GM23338 (cell line): Measurements from ENCODE around the gene OSCAR. TPM values are rescaled to one million over a fixed set of nuclear protein-coding genes. Genes with fewer than 3 reads are reported as not detected.

Source experiments
- ATAC-seq: fragments of 200-7000 bp; cut with Tn5 transposase; 3 replicates; pipeline ENCODE4 v1.9.1; 2020
- DNase-seq: peaks from one replicate; pipeline ENCODE4 v3.0.0-alpha.2; 2015; ENCODE audit warnings: low spot score
- H2AFZ ChIP-seq: fragments of 200-600 bp; sonication (generic); 2 replicates; pipeline ENCODE4 v1.8.0; 2016; ENCODE audit warnings: antibody characterized with exemption, mild to moderate bottlenecking, moderate library complexity
- H3F3A ChIP-seq: fragments of 200-600 bp; sonication (generic); replicated peaks from 2 replicates; pipeline ENCODE4 v1.8.0; 2017; ENCODE audit warnings: antibody characterized with exemption, mixed run types, low read depth
- H3K27ac ChIP-seq: fragments of 200-600 bp; sonication (generic); 2 replicates; pipeline ENCODE4 v1.6.1; 2016; ENCODE audit warnings: low read depth
- H3K27me3 ChIP-seq: fragments of 200-600 bp; sonication (generic); 2 replicates; pipeline ENCODE4 v1.8.0; 2016; ENCODE audit warnings: mild to moderate bottlenecking, mixed run types, moderate library complexity; ENCODE audit not compliant: insufficient read depth
- H3K36me3 ChIP-seq: fragments of 200-600 bp; sonication (generic); 2 replicates; pipeline ENCODE4 v1.8.0; 2016; ENCODE audit warnings: mild to moderate bottlenecking; ENCODE audit not compliant: insufficient read depth
- H3K4me1 ChIP-seq: fragments of 200-600 bp; sonication (generic); 2 replicates; pipeline ENCODE4 v1.8.0; 2016; ENCODE audit warnings: mild to moderate bottlenecking, moderate library complexity; ENCODE audit not compliant: insufficient read depth
- H3K4me2 ChIP-seq: fragments of 200-600 bp; sonication (generic); 2 replicates; pipeline ENCODE4 v1.7.1; 2017; ENCODE audit warnings: mixed run types
- H3K4me3 ChIP-seq: fragments of 200-600 bp; sonication (generic); 2 replicates; pipeline ENCODE4 v1.6.1; 2016; ENCODE audit warnings: mixed run types
- H3K79me2 ChIP-seq: fragments of 200-600 bp; sonication (generic); replicated peaks from 2 replicates; pipeline ENCODE4 v1.8.0; 2017; ENCODE audit warnings: mild to moderate bottlenecking; ENCODE audit not compliant: insufficient read depth
- H3K9me2 ChIP-seq: fragments of 200-600 bp; sonication (generic); 2 replicates; pipeline ENCODE4 v1.8.0; 2017; ENCODE audit not compliant: insufficient read depth
- H4K20me1 ChIP-seq: fragments of 200-600 bp; sonication (generic); replicated peaks from 2 replicates; pipeline ENCODE4 v1.8.0; 2017; ENCODE audit warnings: mild to moderate bottlenecking; ENCODE audit not compliant: insufficient read depth
- H3K27ac Mint-ChIP-seq: 2 replicates; pipeline ENCODE4 v1.8.0; 2020; ENCODE audit warnings: inconsistent platforms, mild to moderate bottlenecking, moderate library complexity, mixed read lengths
- H3K27me3 Mint-ChIP-seq: 3 replicates; pipeline ENCODE4 v1.8.0; 2022; ENCODE audit warnings: low read depth, mild to moderate bottlenecking, moderate library complexity, mixed read lengths, inconsistent platforms; ENCODE audit not compliant: insufficient read depth, poor library complexity
- H3K36me3 Mint-ChIP-seq: 3 replicates; pipeline ENCODE4 v1.8.0; 2021; ENCODE audit warnings: low read depth, mild to moderate bottlenecking, inconsistent platforms, moderate library complexity, mixed read lengths
- H3K4me1 Mint-ChIP-seq: 3 replicates; pipeline ENCODE4 v1.8.0; 2020; ENCODE audit warnings: mild to moderate bottlenecking, inconsistent platforms, mixed read lengths
- H3K4me3 Mint-ChIP-seq: 3 replicates; pipeline ENCODE4 v1.8.0; 2021; ENCODE audit warnings: moderate library complexity, mild to moderate bottlenecking, inconsistent platforms, mixed read lengths
- H3K9me3 Mint-ChIP-seq: 3 replicates; pipeline ENCODE4 v1.8.0; 2020; ENCODE audit warnings: moderate library complexity, mild to moderate bottlenecking, inconsistent platforms, mixed read lengths
- CREB1 ChIP-seq: fragments of 250-450 bp; sonication (Bioruptor Pico); IDR thresholded peaks from 2 replicates; pipeline ENCODE4 v1.5.0; 2020; ENCODE audit warnings: low read depth, mild to moderate bottlenecking, moderate library complexity
- ETS1 ChIP-seq: IDR thresholded peaks from 2 replicates; pipeline ENCODE4 v1.6.1; 2016; ENCODE audit warnings: antibody characterized with exemption
- EZH2 ChIP-seq: fragments of 200-600 bp; sonication (generic); IDR thresholded peaks from one replicate; pipeline ENCODE4 v1.8.0; 2017; ENCODE audit warnings: antibody characterized with exemption, mild to moderate bottlenecking, low read depth; ENCODE audit not compliant: unreplicated experiment
- EZH2phosphoT487 ChIP-seq: fragments of 200-600 bp; sonication (generic); IDR thresholded peaks from one replicate; pipeline ENCODE4 v1.8.1; 2018; ENCODE audit warnings: antibody characterized with exemption; ENCODE audit not compliant: unreplicated experiment
- JUNB ChIP-seq: IDR thresholded peaks from one replicate; pipeline ENCODE4 v1.6.1; 2016; ENCODE audit warnings: antibody characterized with exemption; ENCODE audit not compliant: unreplicated experiment
- NANOG ChIP-seq: IDR thresholded peaks from 2 replicates; pipeline ENCODE4 v1.6.1; 2016; ENCODE audit warnings: antibody characterized with exemption, borderline replicate concordance
- POLR2AphosphoS5 ChIP-seq: IDR thresholded peaks from 2 replicates; pipeline ENCODE4 v1.6.1; 2016; ENCODE audit warnings: antibody characterized with exemption, low read depth
- REST ChIP-seq: IDR thresholded peaks from one replicate; pipeline ENCODE4 v1.6.1; 2018; ENCODE audit warnings: antibody characterized with exemption; ENCODE audit not compliant: unreplicated experiment
- STAT1 ChIP-seq: IDR thresholded peaks from one replicate; pipeline ENCODE4 v1.6.1; 2016; ENCODE audit warnings: antibody characterized with exemption; ENCODE audit not compliant: unreplicated experiment
- ZNF114 ChIP-seq: fragments of 250-450 bp; sonication (Bioruptor Pico); IDR thresholded peaks from 2 replicates; pipeline ENCODE4 v1.5.0; 2020; ENCODE audit warnings: mild to moderate bottlenecking, moderate library complexity
- ZNF331 ChIP-seq: fragments of 250-450 bp; sonication (Bioruptor Pico); IDR thresholded peaks from 2 replicates; pipeline ENCODE4 v1.5.0; 2020; ENCODE audit warnings: low read depth, mild to moderate bottlenecking, moderate library complexity
- polyA plus RNA-seq: library from polyadenylated mRNA; unstranded; fragments of >200 nt; fragmentation: Nextera tagmentation; extraction: Ambion mirVana; gene quantifications from 2 replicates; pipeline ENCODE4 v1.2.1, GENCODE V29; 2016
- total RNA-seq: library from RNA; depleted of rRNA; stranded (reverse); fragments of >200 nt; shearing (Covaris generic); gene quantifications from 2 replicates; pipeline ENCODE4 v1.2.3, GENCODE V29; 2014
- TF ChIP-seq, protein P1 (sequence below), 2 experiments: fragments of 200-600 bp in 1 of 2; sonication (generic) in 1 of 2; conservative IDR thresholded peaks; 2 replicates each; pipeline versions ENCODE4 v1.5.1 to v1.6.1; 2016 to 2017; ENCODE audit warnings: antibody characterized with exemption in 2 of 2, low read depth in 2 of 2, mild to moderate bottlenecking in 2 of 2, moderate library complexity in 1 of 2
- TF ChIP-seq, protein P2 (sequence below): fragments of 250-450 bp; sonication (Bioruptor Pico); IDR thresholded peaks from 2 replicates; pipeline ENCODE4 v1.5.0; 2020; ENCODE audit warnings: mild to moderate bottlenecking, moderate library complexity

OSCAR gene
- total and polyA plus RNA-seq, 2 experiments from 2014 or later, result 0.31 to 1.6 TPM

DNA sequence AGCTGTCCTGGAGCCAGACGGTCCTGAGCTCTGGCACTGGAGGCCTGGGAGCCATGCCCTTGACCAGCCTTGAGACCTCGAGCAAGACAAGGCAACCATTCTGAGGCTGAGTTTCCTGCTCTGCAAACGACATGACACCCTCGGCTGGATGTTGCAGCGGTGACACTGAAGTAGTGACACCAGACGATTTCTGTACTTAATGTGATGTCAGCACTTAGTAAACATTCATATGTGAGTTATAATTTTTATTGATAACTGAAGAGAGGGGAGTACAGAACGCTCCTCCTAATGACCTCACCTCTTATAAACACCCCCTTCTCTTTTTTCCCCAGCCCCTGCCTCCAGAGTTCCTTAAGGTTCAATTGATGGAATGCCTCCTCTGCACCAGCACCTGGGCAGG lies 7.9 kb upstream of the OSCAR start:
- Histone ChIP-seq H2AFZ (no peak overlapping the region), H3K4me1 (peaks cover 3% of the 10 kb centered on the region; the same call in 1 of the 2 replicates), H3K27me3 (no peaks in the 10 kb centered on the region), H3F3A (peaks cover 3% of the 10 kb centered on the region; the same call in 1 of the 2 replicates), H4K20me1 (peaks cover 19% of the 10 kb centered on the region), H3K9me2 (no peaks in the 10 kb centered on the region), H3K4me2 (no peak overlapping the region), H3K36me3 (peaks cover 12% of the 10 kb centered on the region), H3K79me2 (peaks cover 17% of the 10 kb centered on the region), H3K4me3 (no peak overlapping the region), H3K27ac (no peak overlapping the region)
- Mint-ChIP-seq H3K27me3 (peaks cover 12% of the 10 kb centered on the region), H3K4me1 (peaks cover 4% of the 10 kb centered on the region; the same call in 1 of the 3 replicates), H3K27ac (no peak overlapping the region), H3K4me3 (no peak overlapping the region), H3K9me3 (no peaks in the 10 kb centered on the region; the same call in 2 of the 3 replicates), H3K36me3 (peaks cover 62% of the 10 kb centered on the region)
- DNase-seq (no peak), ATAC-seq (no peak)
- TF ChIP-seq ZNF114 (CRISPR knock-in tag), result no peak
- no peak for TF ChIP-seq STAT1
- TF ChIP-seq, protein P1, sequence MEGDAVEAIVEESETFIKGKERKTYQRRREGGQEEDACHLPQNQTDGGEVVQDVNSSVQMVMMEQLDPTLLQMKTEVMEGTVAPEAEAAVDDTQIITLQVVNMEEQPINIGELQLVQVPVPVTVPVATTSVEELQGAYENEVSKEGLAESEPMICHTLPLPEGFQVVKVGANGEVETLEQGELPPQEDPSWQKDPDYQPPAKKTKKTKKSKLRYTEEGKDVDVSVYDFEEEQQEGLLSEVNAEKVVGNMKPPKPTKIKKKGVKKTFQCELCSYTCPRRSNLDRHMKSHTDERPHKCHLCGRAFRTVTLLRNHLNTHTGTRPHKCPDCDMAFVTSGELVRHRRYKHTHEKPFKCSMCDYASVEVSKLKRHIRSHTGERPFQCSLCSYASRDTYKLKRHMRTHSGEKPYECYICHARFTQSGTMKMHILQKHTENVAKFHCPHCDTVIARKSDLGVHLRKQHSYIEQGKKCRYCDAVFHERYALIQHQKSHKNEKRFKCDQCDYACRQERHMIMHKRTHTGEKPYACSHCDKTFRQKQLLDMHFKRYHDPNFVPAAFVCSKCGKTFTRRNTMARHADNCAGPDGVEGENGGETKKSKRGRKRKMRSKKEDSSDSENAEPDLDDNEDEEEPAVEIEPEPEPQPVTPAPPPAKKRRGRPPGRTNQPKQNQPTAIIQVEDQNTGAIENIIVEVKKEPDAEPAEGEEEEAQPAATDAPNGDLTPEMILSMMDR (conservative IDR thresholded peaks at IDR 0.05; ENCODE audit: low read depth in 2 of 2), result no peak
- TF ChIP-seq EZH2phosphoT487, result no peak
- TF ChIP-seq, protein P2, sequence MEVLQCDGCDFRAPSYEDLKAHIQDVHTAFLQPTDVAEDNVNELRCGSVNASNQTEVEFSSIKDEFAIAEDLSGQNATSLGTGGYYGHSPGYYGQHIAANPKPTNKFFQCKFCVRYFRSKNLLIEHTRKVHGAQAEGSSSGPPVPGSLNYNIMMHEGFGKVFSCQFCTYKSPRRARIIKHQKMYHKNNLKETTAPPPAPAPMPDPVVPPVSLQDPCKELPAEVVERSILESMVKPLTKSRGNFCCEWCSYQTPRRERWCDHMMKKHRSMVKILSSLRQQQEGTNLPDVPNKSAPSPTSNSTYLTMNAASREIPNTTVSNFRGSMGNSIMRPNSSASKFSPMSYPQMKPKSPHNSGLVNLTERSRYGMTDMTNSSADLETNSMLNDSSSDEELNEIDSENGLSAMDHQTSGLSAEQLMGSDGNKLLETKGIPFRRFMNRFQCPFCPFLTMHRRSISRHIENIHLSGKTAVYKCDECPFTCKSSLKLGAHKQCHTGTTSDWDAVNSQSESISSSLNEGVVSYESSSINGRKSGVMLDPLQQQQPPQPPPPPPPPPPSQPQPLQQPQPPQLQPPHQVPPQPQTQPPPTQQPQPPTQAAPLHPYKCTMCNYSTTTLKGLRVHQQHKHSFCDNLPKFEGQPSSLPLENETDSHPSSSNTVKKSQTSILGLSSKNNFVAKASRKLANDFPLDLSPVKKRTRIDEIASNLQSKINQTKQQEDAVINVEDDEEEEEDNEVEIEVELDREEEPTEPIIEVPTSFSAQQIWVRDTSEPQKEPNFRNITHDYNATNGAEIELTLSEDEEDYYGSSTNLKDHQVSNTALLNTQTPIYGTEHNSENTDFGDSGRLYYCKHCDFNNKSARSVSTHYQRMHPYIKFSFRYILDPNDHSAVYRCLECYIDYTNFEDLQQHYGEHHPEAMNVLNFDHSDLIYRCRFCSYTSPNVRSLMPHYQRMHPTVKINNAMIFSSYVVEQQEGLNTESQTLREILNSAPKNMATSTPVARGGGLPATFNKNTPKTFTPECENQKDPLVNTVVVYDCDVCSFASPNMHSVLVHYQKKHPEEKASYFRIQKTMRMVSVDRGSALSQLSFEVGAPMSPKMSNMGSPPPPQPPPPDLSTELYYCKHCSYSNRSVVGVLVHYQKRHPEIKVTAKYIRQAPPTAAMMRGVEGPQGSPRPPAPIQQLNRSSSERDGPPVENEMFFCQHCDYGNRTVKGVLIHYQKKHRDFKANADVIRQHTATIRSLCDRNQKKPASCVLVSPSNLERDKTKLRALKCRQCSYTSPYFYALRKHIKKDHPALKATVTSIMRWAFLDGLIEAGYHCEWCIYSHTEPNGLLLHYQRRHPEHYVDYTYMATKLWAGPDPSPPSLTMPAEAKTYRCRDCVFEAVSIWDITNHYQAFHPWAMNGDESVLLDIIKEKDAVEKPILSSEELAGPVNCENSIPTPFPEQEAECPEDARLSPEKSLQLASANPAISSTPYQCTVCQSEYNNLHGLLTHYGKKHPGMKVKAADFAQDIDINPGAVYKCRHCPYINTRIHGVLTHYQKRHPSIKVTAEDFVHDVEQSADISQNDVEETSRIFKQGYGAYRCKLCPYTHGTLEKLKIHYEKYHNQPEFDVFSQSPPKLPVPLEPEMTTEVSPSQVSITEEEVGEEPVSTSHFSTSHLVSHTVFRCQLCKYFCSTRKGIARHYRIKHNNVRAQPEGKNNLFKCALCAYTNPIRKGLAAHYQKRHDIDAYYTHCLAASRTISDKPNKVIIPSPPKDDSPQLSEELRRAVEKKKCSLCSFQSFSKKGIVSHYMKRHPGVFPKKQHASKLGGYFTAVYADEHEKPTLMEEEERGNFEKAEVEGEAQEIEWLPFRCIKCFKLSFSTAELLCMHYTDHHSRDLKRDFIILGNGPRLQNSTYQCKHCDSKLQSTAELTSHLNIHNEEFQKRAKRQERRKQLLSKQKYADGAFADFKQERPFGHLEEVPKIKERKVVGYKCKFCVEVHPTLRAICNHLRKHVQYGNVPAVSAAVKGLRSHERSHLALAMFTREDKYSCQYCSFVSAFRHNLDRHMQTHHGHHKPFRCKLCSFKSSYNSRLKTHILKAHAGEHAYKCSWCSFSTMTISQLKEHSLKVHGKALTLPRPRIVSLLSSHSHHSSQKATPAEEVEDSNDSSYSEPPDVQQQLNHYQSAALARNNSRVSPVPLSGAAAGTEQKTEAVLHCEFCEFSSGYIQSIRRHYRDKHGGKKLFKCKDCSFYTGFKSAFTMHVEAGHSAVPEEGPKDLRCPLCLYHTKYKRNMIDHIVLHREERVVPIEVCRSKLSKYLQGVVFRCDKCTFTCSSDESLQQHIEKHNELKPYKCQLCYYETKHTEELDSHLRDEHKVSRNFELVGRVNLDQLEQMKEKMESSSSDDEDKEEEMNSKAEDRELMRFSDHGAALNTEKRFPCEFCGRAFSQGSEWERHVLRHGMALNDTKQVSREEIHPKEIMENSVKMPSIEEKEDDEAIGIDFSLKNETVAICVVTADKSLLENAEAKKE (CRISPR knock-in tag), result no peak
- TF ChIP-seq ZNF331 (CRISPR knock-in tag), result no peak
- no peak for TF ChIP-seq NANOG
- no peak for TF ChIP-seq EZH2
- TF ChIP-seq POLR2AphosphoS5, result no peak
- TF ChIP-seq REST, result no peak
- TF ChIP-seq JUNB, result no peak
- TF ChIP-seq CREB1 (CRISPR knock-in tag), result no peak
- no peak for TF ChIP-seq ETS1
